Activated CD8-positive, alpha-beta memory T cell treated with anti-CD3 and anti-CD28 coated beads for 24 hours (primary cell): ENCODE measurements around the gene RAB21.
A peak's percentile ranks its signal among the peaks of the same experiment; 100 is the strongest.

Source experiments
- DNase-seq: peaks from one replicate; pipeline ENCODE4 v3.0.0-alpha.2; 2020

Gene RAB21

DNA sequence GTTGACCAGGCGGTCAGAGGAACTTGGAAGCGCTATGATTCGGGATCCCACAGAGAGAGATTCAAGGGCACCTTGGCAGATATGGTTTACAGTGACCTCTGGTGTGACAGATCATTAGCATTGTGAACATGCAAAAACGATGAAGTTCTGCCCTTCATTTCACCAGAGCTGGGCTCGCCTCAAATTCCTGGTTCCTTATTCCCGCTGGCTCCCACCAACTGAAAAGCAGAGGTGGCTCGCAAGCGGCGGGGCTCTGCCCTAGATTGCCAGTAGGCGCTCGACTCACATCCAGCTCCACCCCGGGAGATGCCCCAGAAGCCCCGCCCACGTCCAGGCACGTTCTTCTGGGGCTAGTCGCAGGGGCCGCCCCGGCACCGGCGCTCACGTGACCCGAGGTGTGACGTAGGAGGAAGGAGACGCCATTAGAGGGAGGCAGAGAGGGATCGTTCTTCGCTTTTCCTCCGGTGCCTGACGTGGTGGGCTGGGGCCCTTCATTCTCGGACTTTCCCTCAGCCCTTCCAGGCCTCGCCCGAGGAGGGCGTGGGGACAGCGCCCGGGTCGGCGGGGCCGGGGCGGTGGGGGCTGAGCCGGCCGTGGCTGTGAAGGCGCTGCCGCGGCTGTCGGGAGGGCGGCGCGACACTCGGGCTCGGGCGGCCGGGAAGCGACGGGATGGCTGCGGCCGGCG is at the start of gene RAB21:
Gene RAB21 (plus strand): TSS at position 403 of the 685 bp plus-strand sequence. CDS start 267 bp downstream, at position 670.
- peak; percentile 99 for DNase-seq

DNA sequence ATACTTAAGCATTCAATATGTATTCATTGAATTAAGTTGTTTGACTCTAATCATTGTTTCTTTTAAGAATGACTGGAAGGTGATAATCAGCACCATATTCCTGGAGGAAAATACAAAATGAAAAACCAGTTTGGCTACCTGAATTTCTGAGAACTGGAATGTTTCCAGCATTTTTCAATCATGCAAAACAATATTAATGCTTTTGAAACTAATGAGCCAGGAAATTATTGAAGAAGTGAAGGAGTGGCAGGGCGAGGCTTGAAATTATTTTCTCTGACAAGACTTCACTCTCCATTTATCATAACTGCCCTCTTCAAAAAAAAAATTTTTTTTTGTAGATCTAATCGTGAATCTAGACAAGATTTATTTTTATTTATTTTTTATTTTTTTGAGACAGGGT is 49.7 kb upstream of the RAB21 start:
- no peak for DNase-seq

GRCh38 chr12:71708658-71709057 is 46.0 kb upstream of the RAB21 start:
- DNase-seq, result no peak

GRCh38 chr12:71710276-71711125 is 44.2 kb upstream of the RAB21 start:
- DNase-seq, result no peak

GRCh38 chr12:71718611-71719010 is 36.1 kb upstream of the RAB21 start:
- DNase-seq, result no peak

DNA sequence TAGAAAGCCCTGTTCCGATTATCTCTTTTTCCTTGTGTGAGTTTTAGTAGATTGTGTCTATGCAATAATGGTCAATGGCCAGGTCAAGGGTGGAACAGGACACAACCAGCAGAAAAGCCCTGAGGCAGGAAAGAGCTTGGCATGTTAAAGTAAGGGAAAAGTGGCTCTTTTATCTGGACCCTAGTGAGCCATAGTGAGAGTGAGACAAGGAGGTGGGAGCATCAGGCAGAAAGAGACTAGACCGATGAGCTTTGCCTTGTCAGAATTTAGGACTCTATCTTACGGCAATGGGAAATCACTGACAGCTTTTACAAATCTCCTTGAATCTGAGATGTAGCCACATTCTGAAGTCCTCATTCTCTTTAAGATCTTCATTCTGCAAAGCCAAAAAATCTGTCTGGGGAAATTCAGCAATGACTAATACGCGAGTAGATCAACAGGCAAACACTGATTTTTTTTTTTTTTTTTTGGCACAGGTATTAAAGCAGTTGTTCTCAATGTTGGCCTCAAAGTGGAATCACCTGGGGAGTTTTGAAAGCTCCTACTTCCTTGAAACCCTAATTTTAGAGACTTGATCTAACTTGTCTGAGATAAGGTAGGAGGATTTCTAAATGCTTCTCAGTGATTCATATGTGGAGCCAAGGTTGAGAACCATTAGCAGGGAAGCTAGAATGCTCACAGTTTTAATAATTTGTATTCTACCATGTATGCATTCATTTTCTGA is 34.9 kb upstream of the RAB21 start:
- DNase-seq, result no peak

- DNase-seq, result no peak
These were observed 32.7 kb upstream of the RAB21 start for GRCh38 chr12:71721783-71722505.

GRCh38 chr12:71725011-71725410 is 29.7 kb upstream of the RAB21 start:
- DNase-seq, result no peak

DNA sequence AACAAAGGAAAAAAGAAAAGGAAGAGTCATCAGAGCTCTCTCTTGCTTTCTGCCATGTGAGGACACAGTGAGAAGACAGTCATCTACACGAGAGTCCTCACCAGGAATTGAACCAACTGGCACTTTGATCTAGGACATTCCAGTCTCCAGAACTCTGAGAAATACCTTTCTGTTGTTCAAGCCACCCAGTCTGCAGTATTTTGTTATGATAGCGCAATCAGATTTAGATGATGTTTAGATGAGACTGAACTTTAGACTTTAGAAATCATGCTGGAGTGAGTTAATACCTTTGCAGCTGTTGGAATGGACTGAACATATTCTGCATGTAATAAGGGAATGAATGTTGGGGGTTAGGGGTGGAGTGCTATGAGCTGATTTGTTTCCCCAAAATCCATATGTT is 28.1 kb upstream of the RAB21 start:
- DNase-seq, result no peak

DNA sequence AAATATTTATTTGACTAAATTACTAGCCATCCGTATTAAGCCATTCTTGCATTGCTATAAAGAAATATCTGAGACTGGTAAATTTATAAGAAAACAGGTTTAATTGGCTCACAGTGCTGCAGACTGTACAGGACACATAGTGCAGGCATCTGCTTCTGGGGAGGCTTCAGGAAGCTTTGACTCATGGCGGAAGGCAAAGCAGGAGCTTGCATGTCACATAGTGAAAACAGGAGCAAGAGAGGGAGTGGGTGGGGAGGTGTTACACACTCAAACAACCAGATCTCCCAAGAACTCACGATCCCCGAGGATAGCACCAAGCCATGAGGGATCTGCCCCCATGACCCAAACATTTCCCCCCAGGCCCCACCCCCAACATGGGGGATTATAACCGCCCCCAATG is 26.7 kb upstream of the RAB21 start:
- no peak for DNase-seq

- DNase-seq, result no peak
These were observed 23.7 kb upstream of the RAB21 start for GRCh38 chr12:71730936-71731335.

- DNase-seq, result no peak
These were observed 23.0 kb upstream of the RAB21 start for GRCh38 chr12:71731439-71732356.

GRCh38 chr12:71732357-71732712 is 22.3 kb upstream of the RAB21 start:
- DNase-seq, result no peak

GRCh38 chr12:71737197-71737596 is 17.5 kb upstream of the RAB21 start:
- DNase-seq, result no peak

DNA sequence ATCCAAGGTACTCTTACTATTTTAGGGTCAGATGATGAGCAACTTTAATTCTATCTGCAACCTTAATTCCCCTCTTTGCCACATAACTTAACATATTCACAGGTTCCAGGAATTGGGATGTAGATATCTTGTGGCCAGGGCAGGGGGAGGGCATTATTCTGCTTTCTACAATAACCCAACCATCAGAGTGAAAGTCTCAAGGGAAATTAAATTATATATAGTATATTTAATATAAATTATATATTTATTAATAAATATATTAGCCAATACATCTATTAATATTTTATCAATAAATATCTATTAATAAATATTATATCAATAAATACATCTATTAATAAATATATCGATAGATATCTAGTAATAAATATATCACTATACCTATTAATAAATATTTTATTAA is 11.7 kb upstream of the RAB21 start:
- no peak for DNase-seq

- DNase-seq, result no peak
These were observed 10.0 kb upstream of the RAB21 start for GRCh38 chr12:71744522-71745300.

DNA sequence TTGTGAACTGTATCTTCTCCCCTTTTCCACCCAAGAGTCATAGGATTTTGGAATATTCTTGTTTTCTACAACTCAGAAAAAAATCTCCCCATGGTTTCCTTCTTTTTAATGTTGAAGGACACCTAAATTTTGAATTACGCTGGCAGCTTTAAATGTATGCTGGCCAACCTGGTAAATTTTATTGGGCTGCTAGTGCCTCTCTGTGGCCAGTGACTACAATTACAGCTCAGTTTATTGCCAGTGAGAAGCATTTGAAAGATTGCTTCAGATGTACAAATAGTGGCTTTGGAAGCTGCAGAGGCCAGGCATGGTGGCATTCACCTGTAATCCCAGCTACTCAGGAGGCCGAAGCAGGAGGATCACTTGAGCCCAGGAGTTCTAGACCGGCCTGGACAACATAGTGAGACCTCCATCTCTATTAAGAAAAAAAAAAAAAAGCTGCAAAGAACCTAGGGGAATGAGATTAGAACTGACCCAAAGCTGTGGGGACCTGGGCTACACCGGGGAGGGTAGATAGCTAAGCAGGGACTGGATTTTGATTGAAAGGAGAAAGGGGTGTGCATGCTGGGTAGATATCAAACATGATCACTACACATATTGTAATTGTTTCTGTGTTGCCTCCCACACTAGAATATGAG is 7.6 kb upstream of the RAB21 start:
- peak; percentile 63 for DNase-seq

DNA sequence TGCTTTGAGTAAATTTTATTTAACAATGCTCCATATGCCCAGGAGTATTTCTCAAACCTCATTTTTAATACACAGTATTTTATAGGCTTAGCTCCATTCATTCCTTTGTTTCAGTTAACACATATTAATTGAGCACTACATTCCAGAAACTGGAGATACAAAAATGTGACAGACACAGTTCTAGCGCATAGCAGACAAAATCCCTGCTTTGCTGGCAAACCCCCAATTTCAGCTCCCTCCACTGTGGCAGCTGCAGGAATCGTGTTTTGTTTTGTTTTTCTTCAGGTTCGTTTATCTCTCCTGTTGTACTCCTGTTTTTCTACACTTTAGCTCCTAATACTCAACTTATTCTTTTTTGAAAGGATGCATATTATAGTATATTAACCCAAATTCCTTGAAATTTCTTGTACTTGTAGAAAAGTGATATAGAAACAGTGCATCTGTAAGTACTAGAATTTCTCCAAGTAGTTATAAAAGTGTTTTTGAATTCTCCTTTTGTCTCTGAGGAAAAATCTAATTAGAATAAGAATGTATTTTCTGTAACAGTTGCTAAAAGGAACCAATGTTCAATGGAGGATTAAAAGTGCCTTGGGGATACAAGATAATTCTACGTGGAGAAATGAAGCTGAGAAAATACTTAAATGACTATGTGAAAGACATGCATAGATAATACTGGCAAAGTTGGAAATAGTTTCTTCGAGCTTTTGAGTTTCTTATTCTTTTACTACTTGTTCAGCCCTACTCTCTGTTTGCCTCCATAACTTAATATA is 6.4 kb upstream of the RAB21 start:
- DNase-seq, result no peak

GRCh38 chr12:71749666-71750065 is 5.0 kb upstream of the RAB21 start:
- DNase-seq, result no peak

- DNase-seq, result no peak
These were observed 1.8 kb upstream of the RAB21 start for GRCh38 chr12:71752891-71753290.
